Lower leg skin (tissue), 3 donors: ENCODE measurements around the gene ASS1.

Experiments
- POLR2A ChIP-seq, 2 donors: fragments of 450-650 bp; IDR thresholded peaks; one replicate each; pipeline ENCODE4 v1.6.1; 2016 to 2017; ENCODE audit warnings: antibody characterized with exemption in 2 of 2, mild to moderate bottlenecking in 1 of 2, moderate library complexity in 1 of 2
- TF ChIP-seq, protein P1 (sequence below), 3 donors: fragments of 450-650 bp; IDR thresholded peaks; one replicate each; pipeline ENCODE4 v1.5.1; 2016; ENCODE audit warnings: antibody characterized with exemption in 3 of 3, mild to moderate bottlenecking in 3 of 3, moderate library complexity in 2 of 3

DNA sequence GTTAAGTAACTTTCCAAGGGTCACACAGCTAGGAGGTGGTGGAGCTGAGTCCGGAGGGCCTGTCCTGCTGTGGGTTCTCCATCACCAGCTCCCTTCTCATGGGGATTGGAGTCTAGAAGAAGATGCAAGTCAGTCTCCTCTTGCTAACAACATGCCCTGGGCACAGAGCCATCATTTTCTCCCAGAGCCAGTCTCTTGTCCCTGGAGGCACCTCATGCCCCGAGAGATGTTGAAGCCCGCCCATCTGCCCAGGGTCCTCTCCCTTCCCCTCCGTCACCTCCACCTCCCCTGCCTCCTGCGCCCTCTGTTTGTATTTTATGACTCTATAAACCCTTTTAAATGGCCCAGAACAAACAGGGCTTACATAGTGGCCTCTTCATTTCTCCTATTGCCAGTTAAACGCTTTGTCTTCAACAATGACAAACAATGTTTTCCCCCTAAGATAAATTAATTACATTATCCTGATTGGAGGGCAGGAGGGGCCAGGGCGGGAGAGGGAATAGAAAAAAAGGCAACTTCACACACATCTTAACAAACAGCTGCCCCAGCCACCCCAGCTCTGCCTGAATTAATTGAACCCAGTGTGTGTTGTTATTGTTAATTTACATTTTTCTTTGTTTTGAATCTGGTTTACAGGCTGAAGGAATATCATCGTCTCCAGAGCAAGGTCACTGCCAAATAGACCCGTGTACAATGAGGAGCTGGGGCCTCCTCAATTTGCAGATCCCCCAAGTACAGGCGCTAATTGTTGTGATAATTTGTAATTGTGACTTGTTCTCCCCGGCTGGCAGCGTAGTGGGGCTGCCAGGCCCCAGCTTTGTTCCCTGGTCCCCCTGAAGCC lies 55.8 kb downstream of the ASS1 start:
- TF ChIP-seq, protein P1, sequence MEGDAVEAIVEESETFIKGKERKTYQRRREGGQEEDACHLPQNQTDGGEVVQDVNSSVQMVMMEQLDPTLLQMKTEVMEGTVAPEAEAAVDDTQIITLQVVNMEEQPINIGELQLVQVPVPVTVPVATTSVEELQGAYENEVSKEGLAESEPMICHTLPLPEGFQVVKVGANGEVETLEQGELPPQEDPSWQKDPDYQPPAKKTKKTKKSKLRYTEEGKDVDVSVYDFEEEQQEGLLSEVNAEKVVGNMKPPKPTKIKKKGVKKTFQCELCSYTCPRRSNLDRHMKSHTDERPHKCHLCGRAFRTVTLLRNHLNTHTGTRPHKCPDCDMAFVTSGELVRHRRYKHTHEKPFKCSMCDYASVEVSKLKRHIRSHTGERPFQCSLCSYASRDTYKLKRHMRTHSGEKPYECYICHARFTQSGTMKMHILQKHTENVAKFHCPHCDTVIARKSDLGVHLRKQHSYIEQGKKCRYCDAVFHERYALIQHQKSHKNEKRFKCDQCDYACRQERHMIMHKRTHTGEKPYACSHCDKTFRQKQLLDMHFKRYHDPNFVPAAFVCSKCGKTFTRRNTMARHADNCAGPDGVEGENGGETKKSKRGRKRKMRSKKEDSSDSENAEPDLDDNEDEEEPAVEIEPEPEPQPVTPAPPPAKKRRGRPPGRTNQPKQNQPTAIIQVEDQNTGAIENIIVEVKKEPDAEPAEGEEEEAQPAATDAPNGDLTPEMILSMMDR (IDR thresholded peaks at IDR 0.05), result no peak
- TF ChIP-seq POLR2A (IDR thresholded peaks at IDR 0.05), result no peak
